ENCODE measurements around the gene SESN1.

The SESN1 gene

DNA sequence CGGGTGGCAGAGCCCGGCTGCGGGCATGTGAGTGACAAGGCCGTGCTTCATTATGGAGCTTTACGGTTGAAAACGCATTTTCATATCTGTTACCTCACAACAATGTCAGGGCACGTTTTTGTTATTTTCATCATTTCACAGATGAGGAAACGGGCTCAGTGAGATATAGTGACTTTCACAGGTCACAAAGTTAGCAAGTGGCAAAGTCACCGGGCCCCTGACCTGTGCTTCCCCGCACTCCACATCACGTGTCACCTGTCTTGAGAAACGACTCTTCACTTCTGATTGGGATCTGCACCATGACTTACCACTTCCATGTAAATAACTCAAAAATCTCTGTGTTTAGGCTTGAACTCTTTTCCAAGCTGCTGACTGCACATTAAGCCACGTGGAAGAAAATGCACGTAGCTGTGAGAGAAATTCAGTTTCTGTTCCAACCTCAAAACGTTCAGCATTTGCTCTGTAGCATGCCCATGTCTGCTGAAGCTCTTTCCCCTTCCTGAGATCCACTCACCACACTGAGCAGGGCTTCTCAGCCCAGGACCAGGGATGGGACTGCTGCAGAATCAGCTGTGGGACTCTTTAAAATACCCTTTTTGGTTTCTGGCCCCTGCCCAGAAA lies 139.2 kb downstream of the SESN1 start:
- no peak for DNase-seq

DNA sequence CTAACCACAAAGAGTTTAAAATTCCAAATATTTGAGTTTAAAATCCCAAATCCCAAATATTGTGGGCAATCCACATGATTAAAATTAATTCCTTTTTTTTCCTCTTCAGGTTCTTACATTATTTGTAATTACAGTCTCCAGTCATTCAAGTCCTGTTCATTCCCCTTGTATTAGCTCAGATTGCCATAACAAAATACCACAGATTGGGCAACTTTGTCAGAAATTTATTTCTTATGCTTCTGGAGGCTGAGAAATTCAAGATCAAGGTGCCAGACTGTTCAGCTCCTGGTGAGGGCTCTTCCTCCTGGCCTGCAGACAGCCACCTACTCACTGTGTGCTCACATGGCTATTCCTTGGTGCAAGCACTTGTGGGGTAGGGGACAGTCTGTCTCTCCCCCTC lies 141.0 kb downstream of the SESN1 start:
- DNase-seq: no peak

DNA sequence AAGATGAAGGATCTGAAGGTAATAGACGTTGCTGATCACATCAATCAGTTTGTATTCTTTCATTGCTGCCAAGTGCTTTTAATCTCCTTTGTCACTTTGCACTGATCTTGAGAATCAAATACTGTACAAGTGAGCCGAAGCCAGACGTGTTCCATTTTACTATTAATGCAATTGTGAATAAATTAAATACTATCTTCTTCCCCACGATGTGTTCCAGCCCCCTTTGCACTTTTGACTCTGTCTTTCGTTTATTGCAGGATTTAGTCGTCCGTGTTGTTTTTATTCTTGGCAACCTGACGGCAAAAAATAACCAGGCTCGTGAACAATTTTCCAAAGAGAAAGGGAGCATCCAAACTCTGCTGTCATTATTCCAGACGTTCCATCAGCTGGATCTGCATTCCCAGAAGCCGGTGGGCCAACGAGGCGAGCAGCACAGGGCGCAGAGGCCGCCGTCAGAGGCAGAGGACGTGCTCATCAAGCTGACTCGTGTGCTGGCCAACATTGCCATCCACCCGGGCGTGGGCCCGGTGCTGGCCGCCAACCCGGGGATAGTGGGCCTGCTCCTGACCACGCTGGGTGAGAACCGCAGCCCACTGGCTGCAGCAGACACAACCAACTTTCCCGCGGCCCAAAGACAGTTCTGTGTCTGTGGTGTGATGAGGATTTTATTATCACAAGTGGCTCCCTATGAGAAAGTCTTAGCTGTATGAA lies 141.7 kb downstream of the SESN1 start:
- DNase-seq: no peak

DNA sequence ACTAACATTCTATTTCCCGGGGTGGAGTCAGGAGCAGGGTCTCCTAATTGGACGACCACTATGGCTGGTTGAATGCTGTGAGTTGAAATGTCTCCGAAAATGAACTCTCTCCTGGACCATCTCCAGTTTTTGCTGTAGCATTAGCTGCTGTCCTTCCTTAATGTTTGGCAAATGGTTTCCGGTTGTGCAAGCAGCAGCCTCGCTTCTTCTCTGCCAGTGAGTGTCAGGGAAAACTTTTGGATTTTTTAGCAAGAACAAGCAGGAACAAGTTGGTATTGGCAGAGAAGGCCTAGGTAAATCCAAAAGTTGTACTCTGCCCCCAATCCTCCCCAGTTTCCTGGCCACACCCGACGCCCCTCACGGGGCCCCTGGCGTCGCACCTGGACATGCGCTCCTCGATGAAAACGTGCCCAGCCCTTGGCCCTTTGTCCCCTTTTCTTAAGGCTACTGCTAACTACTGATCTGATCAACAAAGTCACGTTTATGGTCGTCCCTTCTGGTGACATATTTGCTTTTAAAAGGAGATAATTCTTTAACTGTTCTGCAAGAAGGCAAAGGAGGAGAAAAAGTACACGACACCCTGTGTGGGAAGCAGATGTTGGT lies 143.2 kb downstream of the SESN1 start:
- no peak for DNase-seq

DNA sequence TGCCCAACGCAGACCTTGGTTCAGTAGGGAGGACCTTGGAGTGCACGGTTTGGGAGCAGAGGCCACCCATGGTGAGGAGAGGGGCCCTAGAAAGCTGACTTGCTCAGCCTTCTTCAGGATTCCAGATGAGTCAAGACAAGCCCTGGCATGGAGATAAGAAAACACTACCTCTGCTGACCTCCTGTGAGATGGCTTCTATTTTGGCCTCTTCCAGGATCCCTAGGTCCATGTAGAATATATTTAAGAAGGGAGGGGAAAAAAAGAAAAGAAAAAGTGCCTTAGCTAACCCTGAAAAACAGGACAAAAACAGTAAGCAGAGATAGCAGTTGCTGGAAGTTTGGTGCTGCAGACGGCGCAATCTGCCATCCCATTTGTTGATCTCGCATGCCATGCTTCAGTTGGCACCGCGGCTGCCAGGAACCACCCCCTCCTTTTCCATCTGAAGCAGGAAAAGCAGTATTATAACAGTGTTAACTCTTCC lies 146.4 kb downstream of the SESN1 start:
- DNase-seq: no peak

DNA sequence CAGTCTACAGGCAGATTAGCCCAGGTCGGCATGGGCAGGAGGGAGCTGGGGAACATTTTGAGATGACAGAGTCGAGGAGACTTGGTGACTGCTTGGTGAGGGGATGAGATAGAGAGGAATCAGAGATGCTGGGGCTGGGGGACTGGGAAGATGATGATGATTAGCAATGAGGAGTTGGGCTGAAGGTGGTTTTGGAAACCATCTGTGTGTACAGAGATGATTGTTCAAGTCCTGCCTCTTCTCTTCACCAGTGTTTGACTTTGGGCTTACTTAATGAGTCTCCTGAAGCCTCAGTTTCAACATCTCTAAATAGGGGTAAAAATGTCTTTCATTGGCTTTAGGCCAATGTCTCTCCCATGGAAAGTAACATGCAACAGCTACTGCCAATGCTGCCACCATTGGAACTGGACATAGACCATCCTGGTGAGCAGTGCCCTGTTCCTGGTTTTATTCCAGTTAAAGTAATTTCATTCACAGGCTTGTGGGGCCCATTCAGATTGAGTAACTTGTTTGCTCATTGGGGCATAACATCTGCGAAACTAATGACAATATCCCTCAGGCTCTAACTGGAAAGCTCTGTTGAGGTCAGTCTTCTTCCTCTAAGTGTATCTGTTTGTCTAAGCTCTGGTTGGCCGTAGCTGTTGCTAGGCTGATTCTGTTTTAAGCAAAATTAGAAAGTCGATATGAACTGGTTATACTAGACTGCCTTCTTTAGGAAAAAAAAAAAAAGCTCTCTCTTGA lies 147.4 kb downstream of the SESN1 start:
- peak in 2 of 3 experiments; percentile 28 to 77 for DNase-seq

DNA sequence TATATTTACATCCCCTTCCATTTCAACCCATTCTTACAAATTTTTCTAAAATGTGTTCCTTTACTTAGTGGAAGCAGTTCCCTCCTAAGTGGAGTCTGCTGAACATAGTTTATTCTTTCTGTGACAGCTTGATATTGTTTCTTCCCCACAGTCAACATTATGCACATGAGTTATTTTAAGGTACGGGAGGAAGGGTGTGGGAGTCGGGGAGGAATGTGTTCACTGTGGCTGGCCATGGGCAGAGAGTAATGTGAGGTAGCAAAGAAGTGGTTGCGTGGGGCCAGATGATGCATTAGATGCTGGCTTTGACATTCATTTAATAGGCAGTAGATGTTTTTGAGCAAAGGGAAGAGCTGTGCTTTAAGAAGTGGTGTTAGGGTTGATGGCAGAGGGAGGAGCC lies 148.0 kb downstream of the SESN1 start:
- DNase-seq: peak in 1 of 3 experiments; percentile 28

DNA sequence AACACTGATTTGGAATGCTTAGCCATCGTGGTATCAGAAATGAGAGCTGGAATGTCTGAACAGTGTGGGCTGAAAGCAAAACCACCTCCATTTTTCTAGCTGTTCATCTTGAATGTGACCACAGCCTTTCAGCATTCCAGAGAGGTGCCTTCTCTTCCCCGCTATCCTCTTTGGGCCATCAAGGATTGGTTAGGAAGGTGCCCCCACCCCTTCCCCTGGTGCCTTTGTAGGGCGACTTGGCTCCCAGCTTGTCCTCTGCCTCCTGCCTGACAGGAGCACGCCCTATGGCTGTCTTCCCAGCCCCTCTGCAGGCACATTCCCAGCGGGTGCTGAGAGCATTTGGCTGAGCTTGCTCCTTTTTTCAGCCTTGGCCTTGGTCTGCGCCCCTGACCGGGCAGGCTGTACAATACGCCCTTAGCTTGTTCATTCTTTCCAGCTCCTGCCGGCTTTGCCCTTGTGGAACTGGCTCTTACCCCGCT lies 148.9 kb downstream of the SESN1 start:
- no peak for DNase-seq

DNA sequence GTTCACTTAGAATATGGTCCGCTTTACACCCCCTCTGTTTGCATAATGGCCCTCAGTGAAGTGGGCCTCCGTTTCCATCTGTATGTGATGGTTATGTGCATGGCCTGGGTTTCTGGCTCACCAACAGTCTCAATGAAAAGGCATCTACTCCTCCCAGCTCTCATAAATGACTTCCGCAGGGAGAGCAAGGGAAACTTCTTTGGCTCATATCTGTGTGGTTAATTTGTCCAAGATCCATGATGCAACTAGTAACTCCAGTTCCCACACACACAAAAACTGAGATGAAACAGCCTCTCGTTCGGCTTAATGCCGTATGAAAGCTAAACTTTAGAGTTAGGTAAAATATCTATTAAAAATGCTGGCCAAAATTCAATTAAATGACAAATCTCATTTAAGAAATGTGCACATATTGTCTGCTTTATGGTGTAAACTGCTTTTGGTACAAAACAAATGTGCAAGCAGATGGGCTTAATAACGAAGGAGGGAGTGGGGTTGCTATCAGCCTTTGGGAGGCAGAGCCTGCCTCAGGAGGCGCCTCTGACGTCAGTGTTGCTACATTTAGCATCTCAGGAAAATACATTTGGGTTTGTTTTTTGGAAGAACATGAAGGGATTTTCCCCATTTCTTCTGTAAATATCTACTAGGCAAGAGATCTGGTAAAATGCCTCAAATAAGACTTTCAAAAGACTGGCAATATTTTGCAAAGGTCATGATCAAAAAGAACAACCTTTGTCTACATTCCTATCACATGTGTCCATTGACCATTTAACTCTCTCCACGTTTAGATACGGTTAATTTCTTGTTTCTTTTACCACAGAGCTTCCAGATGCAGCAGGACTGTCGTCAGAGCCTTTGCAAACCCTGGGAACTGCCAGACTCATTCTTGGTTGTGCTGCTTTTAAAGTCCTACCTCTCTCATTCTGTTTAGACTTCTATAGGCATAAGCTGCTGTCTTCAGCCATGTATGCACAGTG lies 149.7 kb downstream of the SESN1 start:
- DNase-seq: no peak

DNA sequence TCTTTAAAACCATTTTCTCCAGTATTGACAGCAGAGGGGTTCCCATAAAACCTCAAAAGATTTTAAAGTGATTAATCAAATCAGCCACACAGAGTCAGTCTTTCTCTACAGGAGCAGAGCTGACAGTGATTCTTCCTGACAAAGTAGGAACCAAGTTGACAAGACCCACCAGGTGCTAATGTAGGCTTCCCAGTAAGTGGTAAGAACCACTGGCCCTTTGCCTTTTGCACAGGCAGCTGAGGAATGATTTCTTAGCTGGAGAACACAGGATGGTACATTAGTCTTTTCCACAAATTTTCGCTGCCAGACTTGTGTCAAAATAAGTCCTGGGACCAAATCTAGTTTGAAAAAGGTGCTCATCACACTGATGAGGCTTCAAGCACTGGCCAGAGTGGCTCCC lies 150.6 kb downstream of the SESN1 start:
- no peak for DNase-seq

DNA sequence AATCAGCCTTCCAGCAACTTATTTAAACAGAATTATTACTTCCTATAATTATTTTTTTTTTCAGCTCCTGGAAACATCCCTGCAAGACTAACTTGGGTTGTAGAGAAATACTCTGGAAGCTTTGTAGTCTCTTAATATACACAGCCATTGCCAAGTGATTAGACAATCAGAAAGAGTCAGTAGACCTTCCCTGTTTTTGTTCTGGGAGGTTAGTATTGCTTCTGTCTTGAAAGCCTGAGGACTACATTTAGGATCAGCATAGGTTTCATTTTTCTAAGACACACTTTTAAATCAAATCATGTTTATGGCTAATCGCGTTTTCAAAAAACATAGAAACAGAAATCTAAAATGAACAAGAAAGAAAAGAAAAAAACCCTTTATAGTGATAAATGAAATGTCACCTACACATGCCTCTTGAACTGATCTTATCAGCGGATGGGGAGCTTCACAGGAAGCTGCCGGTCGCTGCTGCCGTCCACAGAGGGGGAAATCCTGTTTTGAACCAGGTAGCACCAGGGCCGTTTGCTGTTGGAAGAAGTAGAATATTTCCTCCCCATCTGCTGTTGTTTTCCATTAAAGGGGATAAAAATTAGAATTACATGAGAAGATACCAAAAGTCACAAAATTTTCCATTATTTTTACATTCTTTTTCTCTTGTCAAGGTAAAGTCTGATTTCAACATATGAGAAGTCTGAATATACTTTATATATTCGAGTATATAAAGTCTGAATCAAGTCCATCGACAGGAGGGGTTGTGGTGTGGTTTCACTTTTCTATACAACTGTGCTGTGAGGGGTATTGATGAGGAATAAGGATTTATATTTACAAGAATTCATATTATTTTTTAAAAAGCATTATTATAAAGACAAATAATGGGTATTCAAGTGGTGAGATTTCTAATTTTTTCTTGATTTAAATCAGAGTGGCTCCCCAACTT lies 151.8 kb downstream of the SESN1 start:
- DNase-seq: no peak

DNA sequence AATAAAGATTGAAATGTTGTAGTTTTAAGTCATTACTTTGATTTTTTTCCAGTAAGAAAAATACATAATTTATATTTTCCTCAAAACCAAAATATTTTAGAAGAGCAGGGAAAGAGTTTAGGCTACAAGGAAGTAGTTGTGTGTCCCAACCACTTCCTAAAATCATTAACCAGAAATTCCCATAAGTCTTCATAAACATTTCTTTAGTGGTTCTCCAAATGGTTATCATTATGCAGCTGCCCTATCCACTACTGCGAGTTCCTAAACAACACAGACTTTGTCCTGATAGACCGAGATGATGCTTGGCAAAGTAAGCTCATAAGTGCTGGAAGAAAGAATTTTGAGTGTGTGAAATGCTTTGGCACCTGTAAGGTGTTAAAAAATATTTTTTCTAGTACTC lies 152.8 kb downstream of the SESN1 start:
- DNase-seq: no peak

DNA sequence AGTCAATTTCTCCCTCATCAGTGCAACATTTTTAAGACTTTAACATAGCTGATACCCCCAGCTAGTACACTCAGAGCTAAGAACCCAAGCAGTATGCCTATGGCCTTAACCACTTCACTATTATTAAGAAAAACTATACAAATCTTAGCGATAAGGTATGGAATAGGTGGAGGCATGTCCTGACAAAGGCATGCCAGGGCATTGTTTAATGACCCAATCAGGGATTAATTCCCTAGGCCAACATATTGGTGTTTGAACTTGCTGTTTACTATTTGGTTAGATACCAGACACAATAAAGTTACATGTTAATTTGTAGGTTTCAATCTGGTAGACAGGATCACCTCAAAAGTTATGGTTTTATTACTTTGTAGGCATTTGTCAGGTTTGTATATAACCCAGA lies 153.4 kb downstream of the SESN1 start:
- no peak for DNase-seq

DNA sequence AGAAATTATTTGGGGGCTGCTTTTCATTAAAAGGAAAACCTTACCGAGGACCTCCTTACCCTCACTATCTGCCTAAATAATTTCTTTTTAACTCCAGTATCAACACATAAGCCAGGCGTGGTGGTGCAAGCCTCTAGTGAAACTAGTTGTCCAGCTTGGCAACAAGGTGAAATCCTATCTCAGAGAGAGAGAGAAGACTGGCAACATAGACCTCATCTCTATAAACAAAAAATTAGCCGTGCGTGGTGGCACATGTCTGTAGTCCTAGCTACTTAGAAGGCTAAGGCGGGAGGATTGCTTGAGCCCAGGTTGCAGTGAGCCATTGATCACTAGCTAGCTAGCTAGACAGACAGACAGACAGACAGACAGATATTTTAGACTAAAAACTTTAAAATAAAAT lies 153.9 kb downstream of the SESN1 start:
- DNase-seq: no peak

DNA sequence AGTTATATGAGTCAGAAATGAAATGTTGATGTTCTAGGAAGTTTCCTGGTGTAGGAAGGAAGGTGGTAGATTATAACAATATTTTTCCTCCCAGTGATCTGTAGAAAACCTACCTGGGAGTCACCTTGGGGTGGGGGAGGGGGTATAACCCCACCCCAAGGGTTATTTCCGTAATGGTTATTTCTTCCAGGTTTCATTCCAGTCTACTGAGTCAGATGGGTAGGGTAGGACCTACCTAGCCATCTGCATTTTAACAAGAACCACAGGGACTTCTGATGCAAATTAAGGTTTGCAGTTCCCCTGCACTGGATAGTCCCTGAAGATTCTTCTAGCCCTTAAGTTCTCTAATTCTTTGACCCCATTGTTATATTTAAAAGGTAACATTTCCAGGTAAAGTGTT lies 157.5 kb downstream of the SESN1 start:
- DNase-seq: no peak

Data from NCI-H1417 (cell line).